CD4-positive, alpha-beta T cell (primary cell): ENCODE results near the gene IFNA17. TPM values are rescaled to one million over a fixed set of nuclear protein-coding genes. Genes with fewer than 3 reads are reported as not detected.
A peak's percentile ranks its signal among the peaks of the same experiment; 100 is the strongest.
"Not testable (repeated sequence)": the region's sequence is repeated elsewhere in the genome, so short reads cannot be mapped to it uniquely, and the experiment has no call there.

Experiments used
- ATAC-seq: fragments of 200-7000 bp; cut with Tn5 transposase; one replicate; pipeline ENCODE4 v1.10.0; 2022; ENCODE audit warnings: mild to moderate bottlenecking; ENCODE audit not compliant: poor library complexity
- CTCF ChIA-PET: fragments of 350-600 bp; sonication (Branson Sonifier 250); formaldehyde crosslinking; loops from one replicate; lab custom pipeline; 2021; ENCODE audit warnings: antibody characterized with exemption, inconsistent platforms; lab: Charles Lee
- POLR2A ChIA-PET: fragments of 350-600 bp; sonication (Branson Sonifier 250); formaldehyde crosslinking; loops from one replicate; lab custom pipeline; 2021; ENCODE audit warnings: antibody characterized with exemption, inconsistent platforms; lab: Charles Lee
- DNase-seq, 14 experiments: peaks; one replicate each; pipeline ENCODE4 v3.0.0-alpha.2; 2013 to 2020; ENCODE audit warnings: mixed read lengths in 2 of 14
- H3K27ac ChIP-seq, 2 donors: one replicate each; pipeline versions ENCODE4 v1.5.1 to v1.7.0; 2013; ENCODE audit warnings: low read length in 2 of 2, low read depth in 1 of 2, mild to moderate bottlenecking in 1 of 2
- H3K27me3 ChIP-seq, 2 experiments: 1 replicate in 1 of 2; 2 replicates in 1 of 2; pipeline versions ENCODE4 v1.6.1 to v1.7.0; 2013; ENCODE audit warnings: low read length in 2 of 2, control low read depth in 1 of 2, mild to moderate bottlenecking in 1 of 2, moderate library complexity in 1 of 2; ENCODE audit not compliant: insufficient read depth in 2 of 2, control insufficient read depth in 1 of 2
- H3K36me3 ChIP-seq: one replicate; pipeline ENCODE4 v1.6.1; 2013; ENCODE audit warnings: low read length, control low read depth; ENCODE audit not compliant: insufficient read depth
- H3K4me1 ChIP-seq: one replicate; pipeline ENCODE4 v1.6.1; 2013; ENCODE audit warnings: low read length, control low read depth; ENCODE audit not compliant: insufficient read depth
- H3K4me3 ChIP-seq: one replicate; pipeline ENCODE4 v1.5.1; 2013; ENCODE audit warnings: mild to moderate bottlenecking, low read length, moderate library complexity
- H3K9me3 ChIP-seq, 2 experiments: 1 replicate in 1 of 2; 2 replicates in 1 of 2; pipeline versions ENCODE4 v1.6.1 to v1.7.0; 2013; ENCODE audit warnings: low read length in 2 of 2, mild to moderate bottlenecking in 2 of 2, control low read depth in 1 of 2, moderate library complexity in 1 of 2; ENCODE audit not compliant: control insufficient read depth in 1 of 2, insufficient read depth in 1 of 2
- H3K27ac Mint-ChIP-seq: one replicate; pipeline ENCODE4 v1.8.0; 2020; ENCODE audit warnings: mixed read lengths
- H3K27me3 Mint-ChIP-seq: one replicate; pipeline ENCODE4 v1.8.0; 2021; ENCODE audit warnings: mixed read lengths
- H3K36me3 Mint-ChIP-seq: one replicate; pipeline ENCODE4 v1.8.0; 2021; ENCODE audit warnings: low read depth, mixed read lengths
- H3K4me1 Mint-ChIP-seq: one replicate; pipeline ENCODE4 v1.8.0; 2021; ENCODE audit warnings: low read depth, mixed read lengths
- H3K4me3 Mint-ChIP-seq: one replicate; pipeline ENCODE4 v1.8.0; 2020; ENCODE audit warnings: mild to moderate bottlenecking, mixed read lengths
- H3K9me3 Mint-ChIP-seq: one replicate; pipeline ENCODE4 v1.8.0; 2020; ENCODE audit warnings: mixed read lengths
- intact Hi-C, 2 experiments: fragments of 100-400 bp; cut with DNase I in 1 of 2; cut with micrococcal nuclease in 1 of 2; formaldehyde crosslinking; loops; one replicate each; pipeline versions ENCODE4 v1.15.1 to v1.9.0; 2023 to 2025; cut with DNase I, micrococcal nuclease
- total RNA-seq, 174 experiments: library from RNA in 2 of 174; stranded (reverse) in 2 of 174; gene quantifications; one replicate each; pipeline ENCODE4 v1.2.3 and lab custom pipeline; 2021 to 2026
- TF ChIP-seq, protein P1 (sequence below): fragments of 200-600 bp; IDR thresholded peaks from one replicate; pipeline ENCODE4 v1.8.0; 2022; ENCODE audit warnings: antibody characterized with exemption, mild to moderate bottlenecking

Gene IFNA17
- total RNA-seq, 2 experiments from 2014 or later, result not detected

DNA sequence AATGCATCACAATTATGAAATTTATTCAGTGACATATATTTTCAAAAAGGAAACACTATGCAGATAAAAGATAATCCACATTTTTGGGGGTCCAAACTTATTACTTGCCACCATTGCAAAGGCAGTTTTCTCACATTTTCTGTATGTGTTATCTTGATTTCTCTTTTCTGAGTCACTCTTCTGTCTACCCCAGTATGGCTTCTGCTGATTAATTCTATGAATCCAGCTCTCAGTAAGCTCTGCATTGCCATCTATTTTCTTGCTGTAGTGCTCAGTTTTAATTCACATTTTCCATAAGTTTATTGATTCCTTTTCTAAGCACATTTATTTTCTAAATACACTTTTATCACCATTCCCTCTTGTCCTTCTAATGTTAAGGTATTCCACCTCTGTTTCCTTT lies 22.8 kb downstream of the IFNA17 start:
- no peaks in the 10 kb centered on the region for H3K9me3 Mint-ChIP-seq
- no peak overlapping the region for H3K27ac Mint-ChIP-seq
- Histone ChIP-seq H3K4me1 (no peaks in the 10 kb centered on the region), H3K4me3 (no peak overlapping the region), H3K27ac (no peak overlapping the region), H3K9me3 (no peaks in the 10 kb centered on the region), H3K36me3 (no peaks in the 10 kb centered on the region), H3K27me3 (no peaks in the 10 kb centered on the region)
- ChIA-PET POLR2A (no interaction called here), CTCF (interaction anchor here (2.5 kb wide), 1 partner anchor 10 kb away, joined by 6 read pairs; no protein-coding TSS in a partner anchor)
- peaks cover 22% of the 10 kb centered on the region for H3K27me3 Mint-ChIP-seq
- ATAC-seq, result no peak
- H3K4me3 Mint-ChIP-seq, result no peak overlapping the region
- no peak for DNase-seq
- TF ChIP-seq, protein P1, sequence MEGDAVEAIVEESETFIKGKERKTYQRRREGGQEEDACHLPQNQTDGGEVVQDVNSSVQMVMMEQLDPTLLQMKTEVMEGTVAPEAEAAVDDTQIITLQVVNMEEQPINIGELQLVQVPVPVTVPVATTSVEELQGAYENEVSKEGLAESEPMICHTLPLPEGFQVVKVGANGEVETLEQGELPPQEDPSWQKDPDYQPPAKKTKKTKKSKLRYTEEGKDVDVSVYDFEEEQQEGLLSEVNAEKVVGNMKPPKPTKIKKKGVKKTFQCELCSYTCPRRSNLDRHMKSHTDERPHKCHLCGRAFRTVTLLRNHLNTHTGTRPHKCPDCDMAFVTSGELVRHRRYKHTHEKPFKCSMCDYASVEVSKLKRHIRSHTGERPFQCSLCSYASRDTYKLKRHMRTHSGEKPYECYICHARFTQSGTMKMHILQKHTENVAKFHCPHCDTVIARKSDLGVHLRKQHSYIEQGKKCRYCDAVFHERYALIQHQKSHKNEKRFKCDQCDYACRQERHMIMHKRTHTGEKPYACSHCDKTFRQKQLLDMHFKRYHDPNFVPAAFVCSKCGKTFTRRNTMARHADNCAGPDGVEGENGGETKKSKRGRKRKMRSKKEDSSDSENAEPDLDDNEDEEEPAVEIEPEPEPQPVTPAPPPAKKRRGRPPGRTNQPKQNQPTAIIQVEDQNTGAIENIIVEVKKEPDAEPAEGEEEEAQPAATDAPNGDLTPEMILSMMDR, result no peak
- intact Hi-C loops, result no loop called here
- no peaks in the 10 kb centered on the region for H3K36me3 Mint-ChIP-seq
- H3K4me1 Mint-ChIP-seq, result no peaks in the 10 kb centered on the region

DNA sequence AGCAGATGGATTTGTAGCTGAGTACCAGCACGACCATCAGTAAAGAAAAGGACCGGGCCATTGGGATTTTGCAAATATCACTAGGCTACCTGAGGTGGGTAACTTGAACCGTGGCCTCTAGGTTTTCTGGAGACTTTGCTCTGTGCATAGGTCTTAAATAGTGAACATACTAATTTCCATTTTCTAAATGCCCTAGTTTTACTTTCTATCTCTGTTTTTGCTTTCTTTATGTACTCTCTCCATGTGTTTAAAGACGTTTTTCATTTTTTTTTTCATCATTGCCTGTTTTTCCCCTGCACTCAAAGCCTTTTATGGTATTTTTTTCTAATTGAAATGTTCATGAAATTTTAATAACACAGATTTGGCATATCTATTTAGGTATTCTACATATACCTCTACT lies 25.9 kb downstream of the IFNA17 start, which contains the start of gene IFNA7:
Gene IFNA7 (minus strand): TSS at position 101 of the 400 bp plus-strand sequence. CDS start 40 bp downstream, at position 61.
- CTCF ChIA-PET, H3K9me3 Mint-ChIP-seq, H3K27ac ChIP-seq, H3K9me3 ChIP-seq, H3K4me1 ChIP-seq, H3K36me3 Mint-ChIP-seq, H3K4me1 Mint-ChIP-seq, H3K4me3 Mint-ChIP-seq, H3K27ac Mint-ChIP-seq, intact Hi-C loops, H3K27me3 ChIP-seq, DNase-seq, ATAC-seq, H3K36me3 ChIP-seq, H3K4me3 ChIP-seq, POLR2A ChIA-PET: not testable (repeated sequence)
- H3K27me3 Mint-ChIP-seq, result peaks cover 22% of the 10 kb centered on the region

DNA sequence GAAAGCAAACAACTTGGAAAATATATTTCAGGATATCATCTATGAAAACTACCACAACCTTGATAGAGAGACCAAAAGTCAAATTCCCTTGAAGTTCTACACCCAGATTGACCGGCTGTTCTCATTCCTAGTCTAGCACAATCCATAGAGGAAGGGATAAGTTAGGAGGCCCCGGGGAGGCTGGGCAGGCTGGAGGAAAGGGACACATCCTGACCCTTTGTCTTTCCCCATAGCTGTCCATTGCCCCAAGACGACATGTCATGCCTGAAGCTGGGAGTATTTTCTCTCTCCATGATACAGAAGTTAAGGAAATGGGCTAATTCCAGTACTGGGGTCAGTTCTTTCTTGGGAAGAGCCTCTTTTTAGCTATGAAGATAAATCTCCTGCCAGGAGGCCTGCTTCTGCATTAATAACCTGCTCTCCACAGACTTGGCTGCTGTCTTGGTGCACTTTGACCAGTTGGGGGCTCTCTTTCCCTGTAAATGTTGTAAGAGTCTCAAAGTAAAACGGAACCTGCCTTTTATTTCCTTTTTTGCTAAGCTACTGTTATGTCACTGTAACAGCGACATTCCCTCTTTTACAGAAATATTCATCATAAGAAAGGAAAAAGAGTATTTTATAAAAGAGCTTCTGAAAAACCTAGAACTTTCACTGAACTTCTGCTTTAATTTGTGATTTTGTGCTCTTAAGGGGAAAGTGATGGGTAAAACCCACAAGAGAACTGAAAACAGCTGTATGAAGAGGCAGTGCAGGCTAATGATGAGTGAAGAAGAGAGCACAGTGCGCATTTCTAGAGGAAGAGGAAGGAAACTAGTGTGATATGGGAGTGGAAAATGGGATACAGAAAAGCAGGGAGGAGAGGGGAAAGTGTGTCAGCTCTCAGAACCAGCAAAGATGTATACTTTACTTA lies 32.9 kb downstream of the IFNA17 start:
- not testable (repeated sequence) for H3K27me3 ChIP-seq, H3K9me3 Mint-ChIP-seq, H3K27ac ChIP-seq, H3K27me3 Mint-ChIP-seq, H3K4me1 Mint-ChIP-seq, H3K27ac Mint-ChIP-seq, H3K9me3 ChIP-seq, H3K36me3 ChIP-seq, H3K36me3 Mint-ChIP-seq, H3K4me1 ChIP-seq, H3K4me3 ChIP-seq
- ATAC-seq (peak; percentile 88), DNase-seq (peak in 6 of 14 experiments; percentile 20 to 68 (median 38))
- TF ChIP-seq, protein P1, result peak; percentile 48
- peak overlapping the region; percentile 11 for H3K4me3 Mint-ChIP-seq
- POLR2A ChIA-PET, result interaction anchor here (0.6 to 0.9 kb wide), 2 partner anchors 201 to 1193 kb away, joined by 3 to 4 read pairs; no protein-coding TSS in a partner anchor
- CTCF ChIA-PET, result interaction anchor here (0.7 to 1.6 kb wide), 6 partner anchors 9 to 344 kb away, joined by 3 to 6 read pairs (median 4); partner anchors contain the start of gene IFNA21
- intact Hi-C loops, result loop anchor here in 1 of 2 experiments (10.0 kb wide), 1 partner anchor 200 kb away; no protein-coding TSS in a partner anchor

DNA sequence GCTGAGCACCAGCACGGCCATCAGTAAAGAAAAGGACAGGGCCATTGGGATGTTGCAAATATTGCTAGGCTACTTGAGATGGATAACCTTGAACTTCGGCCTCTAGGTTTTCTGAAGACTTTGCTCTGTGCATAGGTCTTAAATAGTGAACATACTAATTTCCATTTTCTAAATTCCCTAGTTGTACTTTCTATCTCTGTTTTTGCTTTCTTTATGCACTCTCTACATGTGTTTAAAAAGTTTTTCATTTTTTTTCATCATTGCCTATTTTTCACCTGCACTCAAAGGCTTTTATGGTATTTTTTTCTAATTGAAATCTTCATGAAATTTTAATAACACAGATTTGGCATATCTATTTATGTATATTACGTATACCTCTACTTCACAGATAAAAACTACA lies 40.5 kb downstream of the IFNA17 start, which contains the start of gene IFNA4:
Gene IFNA4 (minus strand): TSS at position 101 of the 400 bp plus-strand sequence. CDS start 56 bp downstream, at position 45.
- DNase-seq, H3K4me3 ChIP-seq, CTCF ChIA-PET, H3K27ac ChIP-seq, H3K9me3 Mint-ChIP-seq, H3K36me3 ChIP-seq, H3K4me3 Mint-ChIP-seq, H3K4me1 ChIP-seq, H3K27me3 ChIP-seq, H3K9me3 ChIP-seq, POLR2A ChIA-PET, intact Hi-C loops, H3K27me3 Mint-ChIP-seq, H3K27ac Mint-ChIP-seq, H3K36me3 Mint-ChIP-seq, ATAC-seq, H3K4me1 Mint-ChIP-seq: not testable (repeated sequence)
